ENCODE measurements around the gene SEPTIN10.
"Not testable (repeated sequence)": the region's sequence is repeated elsewhere in the genome, so short reads cannot be mapped to it uniquely, and the experiment has no call there.

SEPTIN10 gene

GRCh38 chr2:109601783-109602182 lies 12.0 kb downstream of the SEPTIN10 start:
- DNase-seq (ENCODE audit: low spot score), result no peak

DNA sequence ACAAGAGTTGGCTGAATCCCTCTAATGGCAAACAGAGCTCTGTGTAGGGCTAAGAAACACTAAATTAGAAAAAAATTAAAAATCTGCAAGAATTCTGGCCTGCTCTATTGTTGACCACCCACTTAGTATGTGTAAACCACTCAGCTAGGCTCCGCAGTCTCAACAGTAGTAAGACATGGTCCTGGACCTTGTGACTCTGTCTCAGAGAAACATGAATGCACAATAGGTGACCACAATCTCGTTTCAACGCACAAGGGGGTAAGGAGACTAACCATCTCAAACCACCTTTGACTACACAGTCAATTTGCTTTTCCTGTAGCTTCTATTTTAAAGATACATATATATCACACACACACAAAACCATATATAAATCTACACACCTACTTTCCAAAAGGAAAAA lies 16.5 kb downstream of the SEPTIN10 start:
- no peak for DNase-seq (ENCODE audit: low spot score)

- no peak for DNase-seq (ENCODE audit: low spot score)
These were observed 18.1 kb downstream of the SEPTIN10 start for GRCh38 chr2:109595644-109596043.

DNA sequence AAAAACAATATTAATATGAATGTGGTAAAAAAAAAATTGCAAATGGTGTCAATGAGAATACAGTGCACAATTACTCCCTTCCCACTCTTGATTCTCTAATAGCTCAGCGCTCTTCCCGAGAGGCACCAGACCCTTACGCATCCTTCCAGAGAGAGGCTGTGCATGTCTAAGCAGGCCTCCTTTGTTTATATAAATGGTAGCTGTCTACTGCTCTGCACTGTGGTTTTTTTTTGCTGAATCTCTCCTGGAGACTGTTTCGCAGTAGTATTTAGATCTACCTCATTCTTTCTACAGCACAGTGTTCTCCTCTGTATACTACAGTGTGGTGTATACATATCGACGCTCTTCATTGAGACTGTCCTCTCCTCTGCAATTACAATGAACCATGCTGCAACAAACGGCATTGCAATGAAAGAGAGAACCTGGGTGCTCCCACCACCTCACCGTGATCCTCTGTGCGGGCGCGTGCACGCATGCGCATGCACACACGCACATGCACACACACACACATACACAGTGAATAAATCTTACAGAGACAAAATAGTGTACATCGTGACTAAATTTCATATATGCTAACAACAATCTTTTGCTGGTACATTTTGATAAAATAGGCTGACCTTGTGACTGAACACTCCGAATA lies 19.4 kb downstream of the SEPTIN10 start:
- no peak for DNase-seq (ENCODE audit: low spot score)

DNA sequence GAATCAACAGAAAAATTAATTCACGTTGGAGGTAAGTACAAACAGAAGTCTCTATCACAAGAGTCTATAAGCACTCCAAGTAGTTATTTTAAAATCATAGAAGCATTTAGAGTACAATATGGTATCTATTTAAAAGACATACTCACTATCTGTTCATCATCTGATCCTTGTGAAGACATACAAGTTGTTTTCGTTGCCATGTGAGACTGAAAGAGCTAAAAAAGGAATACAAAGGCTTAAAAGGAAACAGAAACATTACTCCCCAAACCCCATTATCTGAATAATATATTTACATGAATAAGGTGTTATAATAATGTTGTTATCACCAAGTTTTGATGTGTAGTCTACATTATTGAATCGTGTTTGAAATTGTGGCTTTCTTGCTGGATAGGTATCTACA lies 20.9 kb downstream of the SEPTIN10 start:
- no peak for DNase-seq (ENCODE audit: low spot score)

- DNase-seq (ENCODE audit: low spot score), result no peak
These were observed 22.6 kb downstream of the SEPTIN10 start for GRCh38 chr2:109591206-109591605.

DNA sequence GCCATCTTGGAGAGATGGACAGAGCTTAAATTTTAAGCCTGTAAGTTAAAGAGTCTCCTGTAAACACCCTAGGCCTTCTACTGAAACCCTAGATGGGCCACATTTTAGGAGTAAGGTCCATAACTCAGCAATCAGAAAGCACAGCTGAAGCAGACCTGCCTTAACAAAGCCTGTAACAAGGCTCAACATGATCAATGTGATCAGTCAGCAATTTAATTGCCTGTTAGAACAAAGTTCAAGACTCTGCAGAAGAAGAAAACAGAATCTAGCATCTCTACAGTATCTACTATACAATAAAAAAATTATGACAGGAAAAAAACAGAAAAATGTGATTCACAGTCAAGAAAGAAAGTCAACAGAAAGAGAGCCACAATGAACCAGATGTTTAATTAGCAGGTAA lies 27.1 kb downstream of the SEPTIN10 start:
- no peak for DNase-seq (ENCODE audit: low spot score)

GRCh38 chr2:109582928-109583895 lies 30.6 kb downstream of the SEPTIN10 start:
- DNase-seq (ENCODE audit: low spot score), result no peak

GRCh38 chr2:109577630-109578029 lies 36.1 kb downstream of the SEPTIN10 start:
- not testable (repeated sequence) for DNase-seq (ENCODE audit: low spot score)

- DNase-seq (ENCODE audit: low spot score), result no peak
These were observed 38.4 kb downstream of the SEPTIN10 start for GRCh38 chr2:109575373-109575772.

DNA sequence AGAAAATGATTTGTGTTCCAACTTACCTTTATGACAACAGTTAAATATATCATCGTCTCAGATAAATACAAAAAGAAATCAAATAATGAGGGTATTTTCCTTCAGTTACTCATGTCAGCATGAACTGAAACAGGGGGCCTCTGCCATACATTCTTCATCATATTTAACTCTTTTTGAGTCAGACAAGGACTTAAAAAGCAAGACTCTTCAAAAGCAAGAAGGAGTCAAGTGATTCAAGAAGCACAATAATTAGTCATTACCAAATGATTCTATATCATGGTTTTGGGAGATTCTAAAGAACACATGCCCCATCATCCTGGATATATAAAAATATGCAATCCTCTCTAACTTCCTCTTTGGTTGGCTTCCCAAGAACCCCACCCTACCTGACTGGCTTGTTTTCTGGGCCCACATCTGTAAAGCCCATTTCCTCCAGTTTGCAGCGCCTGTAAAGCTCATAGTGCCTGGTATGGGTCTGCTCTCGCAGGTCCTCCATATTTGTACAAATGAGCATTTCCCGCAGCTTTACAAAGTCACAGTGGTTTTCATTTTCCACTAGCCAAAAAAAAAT lies 49.7 kb downstream of the SEPTIN10 start:
- no peak for DNase-seq (ENCODE audit: low spot score)

DNA sequence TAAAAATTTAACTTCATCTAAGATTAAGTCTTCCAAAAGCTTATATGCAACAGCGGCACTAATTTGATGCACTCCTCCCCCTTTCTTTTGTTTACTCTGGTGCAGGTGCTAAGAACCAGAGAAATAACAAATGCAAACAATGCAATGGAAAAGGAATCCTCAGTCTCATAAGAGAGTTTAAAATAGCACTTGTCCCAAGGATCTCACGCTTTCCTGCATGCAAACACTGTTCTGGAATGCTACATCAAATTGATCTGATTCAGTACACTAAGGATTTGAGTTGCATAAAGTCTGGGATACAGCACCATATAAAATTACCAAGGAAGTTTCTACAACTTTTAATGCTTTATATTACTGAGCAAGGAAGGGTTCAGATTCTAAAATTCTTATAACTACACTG lies 50.5 kb downstream of the SEPTIN10 start:
- DNase-seq (ENCODE audit: low spot score), result no peak

- no peak for DNase-seq (ENCODE audit: low spot score)
These were observed 51.3 kb downstream of the SEPTIN10 start for GRCh38 chr2:109562421-109562820.

DNA sequence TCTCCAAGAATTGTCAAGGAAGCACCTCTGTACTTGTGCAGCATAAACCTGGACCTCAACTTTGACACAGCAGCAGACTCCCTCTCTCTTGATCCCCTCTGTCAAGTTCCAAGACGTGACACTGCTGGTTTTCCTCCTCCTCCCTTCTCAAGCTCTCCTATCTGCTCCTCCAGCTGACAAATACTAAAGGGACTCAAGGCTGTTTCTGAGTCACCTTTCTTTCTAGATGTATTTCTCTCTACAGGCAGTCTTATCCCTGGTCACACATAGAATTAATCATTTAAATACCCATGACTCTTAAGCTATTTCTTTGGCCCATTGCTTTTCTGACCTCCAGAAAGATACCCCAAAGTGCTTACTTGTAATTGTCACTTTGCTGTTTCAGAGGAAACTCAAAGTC lies 53.5 kb downstream of the SEPTIN10 start:
- no peak for DNase-seq (ENCODE audit: low spot score)

DNA sequence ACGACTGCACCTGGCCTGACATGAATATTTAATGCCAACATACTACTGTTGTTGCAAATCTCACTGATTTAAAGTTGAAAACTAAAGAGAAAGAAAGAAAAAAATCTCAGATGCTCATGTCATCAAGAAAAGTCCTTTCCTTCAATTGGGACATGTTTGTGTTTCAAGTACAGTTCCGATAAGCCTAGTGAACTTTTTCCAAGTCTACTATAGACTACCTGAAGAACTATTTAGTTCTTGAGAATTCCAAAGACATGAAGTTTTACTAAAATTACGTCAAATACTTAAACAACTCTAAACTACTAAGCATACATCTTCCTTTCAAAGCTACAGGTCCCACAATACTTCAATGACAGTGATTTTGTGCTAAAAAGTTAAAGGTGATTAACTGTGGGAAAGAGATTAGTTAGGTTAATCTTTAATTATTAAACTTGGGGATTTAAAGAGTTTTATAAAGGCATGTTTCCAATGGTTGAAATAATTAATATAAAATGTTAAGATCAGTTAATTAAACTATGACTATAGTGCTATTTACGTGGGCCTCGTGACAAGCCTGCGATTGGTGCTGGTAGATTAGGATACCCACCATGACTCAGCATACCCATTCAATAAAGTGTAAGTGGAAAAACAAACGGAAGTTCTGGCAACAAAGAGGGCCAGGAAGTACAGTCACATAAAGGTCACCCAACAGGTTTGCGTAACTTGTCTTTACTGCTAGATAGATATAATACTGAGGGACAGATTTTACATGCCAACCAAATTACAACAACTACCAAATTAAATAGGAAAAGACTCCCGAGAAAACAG lies 55.5 kb downstream of the SEPTIN10 start:
- peak; percentile 42 for DNase-seq (ENCODE audit: low spot score)

GRCh38 chr2:109557309-109557708 lies 56.5 kb downstream of the SEPTIN10 start:
- no peak for DNase-seq (ENCODE audit: low spot score)

GRCh38 chr2:109555346-109555900 lies 58.3 kb downstream of the SEPTIN10 start:
- DNase-seq (ENCODE audit: low spot score), result no peak

DNA sequence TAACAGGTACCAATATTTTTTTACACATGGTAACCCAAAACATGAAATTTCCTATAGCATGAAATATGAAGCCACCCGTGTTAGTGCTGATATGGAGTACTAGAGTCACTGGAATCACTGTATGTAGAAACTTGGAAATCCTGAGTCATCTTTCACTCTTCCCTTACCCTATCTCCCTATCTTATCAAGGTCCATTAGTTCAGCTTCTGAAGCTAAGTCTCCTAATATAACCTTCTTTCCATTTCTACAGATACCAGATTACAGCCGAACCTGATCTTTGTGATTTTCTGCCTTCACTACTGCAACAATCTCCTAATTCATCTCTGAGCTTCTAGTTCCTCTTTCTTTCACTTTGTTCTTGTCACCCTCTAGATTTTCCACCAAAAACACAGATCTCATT lies 59.0 kb downstream of the SEPTIN10 start:
- DNase-seq (ENCODE audit: low spot score), result no peak

DNA sequence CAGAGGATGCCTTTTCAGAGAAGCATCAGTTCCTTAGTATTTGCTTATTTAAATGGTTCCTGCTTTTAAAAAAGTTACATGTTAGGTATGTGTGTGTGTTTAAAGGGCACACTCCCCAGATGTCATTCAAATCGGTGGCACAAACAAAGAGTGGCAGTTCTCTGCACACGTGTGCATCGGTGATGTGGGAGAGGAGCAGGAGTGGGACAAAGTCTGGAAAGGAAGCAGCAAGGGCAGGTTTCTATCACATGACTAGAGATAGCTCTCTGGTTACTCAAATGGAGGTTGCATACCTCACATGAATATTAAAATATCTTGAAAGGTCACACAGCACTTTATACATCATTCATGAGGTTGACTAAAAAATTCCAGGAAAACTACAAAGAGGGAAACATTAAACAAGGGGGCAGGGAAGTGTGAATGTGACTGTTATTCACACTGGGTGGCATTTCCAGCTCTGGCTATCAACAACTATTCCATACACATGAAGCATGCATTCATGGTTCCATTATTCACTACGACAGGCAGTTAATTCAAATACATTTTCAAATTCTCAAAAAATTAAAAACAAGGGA lies 64.7 kb downstream of the SEPTIN10 start:
- no peak for DNase-seq (ENCODE audit: low spot score)

- no peak for DNase-seq (ENCODE audit: low spot score)
These were observed 66.5 kb downstream of the SEPTIN10 start for GRCh38 chr2:109547280-109547679.

Data from SW480 (cell line).